NCI-H2029 treated with DMSO at 0.1 percent for 48 hours (cell line): ENCODE data around the gene ACOX1.

Experiments
- DNase-seq: peaks from one replicate; lab custom pipeline; 2025; lab: John Stamatoyannopoulos, UW

Gene ACOX1

DNA sequence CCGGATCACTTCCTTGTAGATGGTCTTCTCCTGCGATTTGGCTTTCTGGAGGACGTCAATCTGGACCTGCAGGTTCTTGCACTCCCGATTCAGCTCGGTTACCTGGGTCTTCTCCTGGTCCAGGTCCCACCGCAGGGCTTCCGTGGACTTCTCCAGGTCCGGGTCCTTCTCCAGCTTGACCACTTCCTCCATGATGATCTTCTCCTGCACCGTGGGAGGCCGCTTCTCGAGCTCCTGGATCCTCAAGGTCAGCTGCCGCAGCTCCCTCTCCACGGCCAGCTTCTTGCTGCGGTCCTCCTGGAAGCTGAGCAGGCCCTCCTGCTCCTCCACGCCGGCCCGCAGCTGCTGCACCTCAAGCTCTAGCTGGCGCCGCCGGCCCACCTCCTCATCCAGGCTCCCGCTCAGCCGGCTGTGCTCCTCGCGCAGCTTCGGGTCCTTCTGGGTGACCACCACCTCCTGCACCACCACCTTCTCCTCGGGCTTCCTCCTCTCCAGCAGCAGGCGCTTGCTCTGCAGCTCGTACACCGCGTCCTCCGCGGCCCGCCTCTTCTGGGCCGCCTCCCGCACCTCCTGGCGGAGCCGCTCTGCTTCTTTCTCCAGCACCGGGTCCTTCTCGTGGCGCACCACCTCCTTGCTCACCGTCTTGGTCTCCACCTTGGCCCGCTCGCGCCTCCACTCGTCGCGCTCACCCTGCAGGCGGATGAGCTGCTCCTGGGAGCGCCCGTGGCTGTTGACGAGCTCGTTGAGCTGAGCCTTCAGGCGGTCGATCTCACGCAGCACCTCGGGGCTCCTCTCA lies 29.9 kb upstream of the ACOX1 start:
- no peak for DNase-seq

DNA sequence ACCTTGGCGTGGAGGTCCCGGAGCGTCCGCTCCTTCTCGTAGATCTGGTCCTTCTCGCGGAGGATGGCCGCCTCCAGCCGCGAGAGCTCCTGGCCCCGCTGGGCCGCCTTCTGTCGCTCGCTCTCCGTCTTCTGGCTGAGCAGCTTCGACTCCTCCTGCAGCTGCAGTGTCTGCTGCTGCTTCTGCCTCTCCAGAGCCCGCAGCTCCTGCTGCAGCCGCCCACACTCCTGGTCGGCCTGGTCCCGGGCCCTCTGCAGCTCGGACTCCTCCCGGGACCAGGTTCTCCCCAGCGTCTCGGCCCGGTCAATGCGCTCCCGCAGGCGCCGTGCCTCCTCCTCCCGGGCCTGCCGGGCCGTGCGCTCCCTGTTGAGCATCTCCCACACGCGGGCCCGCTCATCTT lies 29.2 kb upstream of the ACOX1 start:
- DNase-seq, result no peak

DNA sequence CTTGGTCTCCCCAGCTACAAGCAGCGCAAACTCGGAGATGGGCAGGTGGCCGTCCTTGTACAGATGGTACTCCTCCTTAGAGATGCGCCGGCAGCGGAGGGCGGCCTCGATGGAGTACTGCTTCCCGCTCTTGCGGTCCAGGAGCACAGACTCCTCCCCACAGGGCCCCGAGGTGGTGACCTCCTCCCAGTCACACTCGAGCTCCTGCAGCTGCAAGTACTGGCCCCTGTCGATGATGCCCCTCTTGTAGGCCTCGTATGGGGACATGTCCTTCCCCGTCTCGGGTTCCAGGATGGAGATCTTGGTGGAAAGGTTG lies 28.8 kb upstream of the ACOX1 start:
- no peak for DNase-seq

DNA sequence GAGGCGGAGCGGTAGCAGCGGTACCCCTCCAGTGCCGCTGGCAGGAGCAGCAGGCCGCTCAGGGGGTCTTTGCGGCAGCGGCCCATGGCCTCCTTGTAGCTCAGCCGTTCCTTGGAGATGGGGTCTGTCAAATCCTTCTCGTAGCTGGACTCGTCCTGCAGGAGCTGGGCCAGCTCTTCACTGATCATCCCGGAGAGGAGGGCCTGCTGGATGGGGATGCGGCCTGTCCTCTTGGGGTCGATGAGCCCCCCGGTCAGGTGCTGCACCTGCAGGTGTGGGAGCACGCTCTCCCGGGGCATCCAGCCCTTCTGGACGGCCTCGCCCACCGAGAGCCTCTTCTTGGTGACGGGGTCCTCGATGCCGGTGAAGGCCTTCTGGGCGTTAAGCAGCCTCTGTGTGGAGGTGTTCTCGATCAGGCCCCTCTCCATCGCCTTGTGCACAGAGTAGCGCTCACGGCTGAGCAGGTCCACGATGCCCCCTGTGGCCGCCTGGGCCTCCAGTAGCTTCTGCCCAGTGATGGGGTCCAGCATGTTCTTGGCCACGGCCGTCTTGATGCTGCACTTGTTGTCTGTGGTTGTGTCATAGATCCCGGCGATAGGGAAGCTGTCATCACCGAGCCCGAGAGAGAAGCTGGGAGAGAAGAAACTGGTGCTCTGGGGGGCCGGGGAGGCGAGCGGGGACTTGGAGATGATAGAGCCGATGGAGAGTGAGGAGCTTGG lies 28.3 kb upstream of the ACOX1 start:
- no peak for DNase-seq

DNA sequence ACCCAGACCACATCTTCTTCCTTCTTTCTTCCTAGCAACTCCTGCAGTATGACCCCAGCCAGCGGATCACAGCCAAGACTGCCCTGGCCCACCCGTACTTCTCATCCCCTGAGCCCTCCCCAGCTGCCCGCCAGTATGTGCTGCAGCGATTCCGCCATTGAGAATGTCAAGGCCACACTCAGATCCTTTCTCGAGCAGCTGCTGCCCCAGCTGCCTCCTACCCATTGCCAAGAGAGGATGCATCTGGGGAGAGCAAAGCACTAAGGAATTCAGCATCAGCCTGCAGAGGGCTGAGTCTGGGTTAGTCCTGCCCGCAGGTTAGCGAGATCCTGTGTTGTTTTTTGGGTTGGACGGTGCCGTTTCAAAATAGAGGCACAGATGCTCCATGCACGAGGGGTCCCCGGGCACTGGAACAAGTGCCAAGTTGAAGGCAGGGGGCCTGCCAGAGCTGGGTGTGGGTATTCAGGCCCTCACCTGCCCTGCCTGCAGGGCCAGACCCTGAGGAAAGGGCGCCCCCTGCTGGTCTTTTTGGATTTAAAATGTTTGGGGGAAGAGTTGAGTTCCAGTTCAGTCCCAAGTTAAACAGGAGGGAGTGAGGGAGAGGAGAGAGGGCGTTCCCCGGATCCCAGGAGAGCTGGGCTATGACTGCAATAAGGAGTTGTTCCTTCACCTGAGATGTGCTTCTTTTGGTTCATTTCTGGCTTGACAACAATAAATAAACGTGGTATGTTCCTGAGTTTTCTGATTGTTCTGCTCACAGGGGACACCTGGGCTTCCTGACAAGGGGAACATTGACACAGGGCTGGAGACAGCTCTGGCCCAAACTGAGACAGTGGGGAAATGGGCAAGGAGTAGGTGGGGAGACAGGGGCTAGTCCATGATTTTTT lies 26.5 kb upstream of the ACOX1 start:
- peak; percentile 19 for DNase-seq

DNA sequence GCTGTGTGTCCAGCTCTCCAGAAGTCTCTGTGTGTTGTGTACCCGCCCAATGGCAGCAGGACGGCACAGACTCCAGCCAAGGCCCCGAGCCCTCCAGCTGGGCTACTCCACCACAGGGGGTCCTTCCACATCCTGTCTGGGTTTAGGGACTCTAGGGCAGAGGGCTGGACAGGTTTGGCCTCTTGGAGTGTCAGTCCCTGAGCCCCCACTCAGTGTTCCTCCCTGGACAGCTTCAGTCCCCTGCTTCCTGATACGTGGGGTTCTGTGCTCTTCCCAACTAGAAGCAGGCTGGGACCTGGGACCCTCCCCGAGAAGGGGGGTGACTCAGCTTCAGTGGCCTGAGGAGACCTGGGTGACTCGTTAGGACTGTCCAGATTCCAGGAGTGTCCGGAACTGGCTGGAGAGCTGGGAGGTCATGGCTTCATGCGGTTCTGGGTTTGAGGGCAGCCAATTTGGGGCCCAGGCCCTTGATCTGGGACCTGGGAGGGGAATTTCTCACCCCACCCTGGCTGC lies 25.8 kb upstream of the ACOX1 start:
- DNase-seq, result no peak

DNA sequence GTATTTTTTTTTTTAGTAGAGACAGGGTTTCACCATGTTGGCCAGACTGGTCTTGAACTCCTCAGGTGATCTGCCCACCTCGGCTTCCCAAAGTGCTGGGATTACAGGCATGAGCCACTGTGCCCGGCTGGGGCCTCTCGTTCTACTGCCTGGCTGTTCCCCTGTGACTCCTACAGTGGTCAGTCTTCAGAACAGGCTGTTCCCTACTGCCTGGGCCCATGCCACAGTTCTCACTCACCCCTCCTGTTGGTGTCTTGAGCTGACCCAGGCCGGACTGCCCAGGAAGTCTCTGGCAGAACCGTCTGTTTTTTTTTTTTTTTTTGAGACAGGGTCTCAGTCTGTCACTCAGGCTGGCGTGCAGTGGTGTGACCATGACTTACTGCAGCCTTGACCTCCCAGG lies 24.9 kb upstream of the ACOX1 start:
- no peak for DNase-seq

DNA sequence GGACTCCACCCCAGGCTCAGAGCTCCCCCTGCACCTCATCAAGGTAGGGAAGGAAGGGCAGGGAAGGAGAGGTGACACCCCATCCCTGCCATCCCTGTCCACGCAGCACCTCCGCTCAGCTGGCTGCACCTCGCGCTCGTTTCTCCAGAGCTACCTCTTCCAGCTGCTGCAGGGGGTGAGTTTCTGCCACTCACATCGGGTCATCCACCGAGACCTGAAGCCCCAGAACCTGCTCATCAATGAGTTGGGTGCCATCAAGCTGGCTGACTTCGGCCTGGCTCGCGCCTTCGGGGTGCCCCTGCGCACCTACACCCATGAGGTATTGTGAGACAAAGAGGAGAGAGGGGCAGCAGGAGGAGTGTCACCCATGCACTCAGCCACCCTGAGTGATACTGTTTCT lies 23.1 kb upstream of the ACOX1 start:
- no peak for DNase-seq

DNA sequence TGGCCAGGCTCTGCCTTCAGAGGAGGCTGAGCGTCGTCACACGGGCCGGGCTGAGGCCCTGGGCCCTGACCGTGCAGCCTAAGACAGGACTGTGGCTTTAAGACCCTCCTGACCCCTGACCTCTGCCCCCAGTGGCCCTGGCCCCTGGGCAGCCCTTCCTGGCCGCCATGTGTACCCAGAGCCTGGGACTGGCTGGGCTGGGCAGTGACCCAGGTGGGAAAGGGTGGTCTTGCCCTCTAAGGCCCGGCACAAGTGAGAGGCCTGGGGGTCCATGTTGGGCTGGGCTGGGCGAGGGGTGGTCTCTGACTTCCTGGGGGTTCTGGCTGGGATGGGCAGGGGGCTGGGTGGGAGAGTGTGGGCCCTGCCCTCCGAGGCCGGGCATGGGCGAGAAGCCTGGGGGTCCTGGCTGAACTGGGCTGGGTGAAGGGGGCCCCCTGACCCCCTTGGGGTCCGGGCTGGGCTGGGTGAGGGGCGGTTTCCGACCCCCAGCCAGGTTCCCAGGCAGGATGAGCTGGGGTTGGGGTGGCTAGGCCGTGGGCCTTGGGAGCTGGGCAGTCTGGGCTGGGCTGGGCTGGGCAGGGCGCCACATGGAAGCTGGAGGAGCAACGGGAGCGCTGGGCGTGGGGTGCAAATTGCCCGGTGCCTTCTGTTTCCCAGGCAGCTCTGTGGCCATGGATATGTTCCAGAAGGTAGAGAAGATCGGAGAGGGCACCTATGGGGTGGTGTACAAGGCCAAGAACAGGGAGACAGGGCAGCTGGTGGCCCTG lies 22.0 kb upstream of the ACOX1 start, which contains the start of gene CDK3:
TSS of gene CDK3 (plus strand) at position 101 of the 767 bp plus-strand sequence. CDS start at position 672, 571 bp downstream.
- DNase-seq, result no peak

DNA sequence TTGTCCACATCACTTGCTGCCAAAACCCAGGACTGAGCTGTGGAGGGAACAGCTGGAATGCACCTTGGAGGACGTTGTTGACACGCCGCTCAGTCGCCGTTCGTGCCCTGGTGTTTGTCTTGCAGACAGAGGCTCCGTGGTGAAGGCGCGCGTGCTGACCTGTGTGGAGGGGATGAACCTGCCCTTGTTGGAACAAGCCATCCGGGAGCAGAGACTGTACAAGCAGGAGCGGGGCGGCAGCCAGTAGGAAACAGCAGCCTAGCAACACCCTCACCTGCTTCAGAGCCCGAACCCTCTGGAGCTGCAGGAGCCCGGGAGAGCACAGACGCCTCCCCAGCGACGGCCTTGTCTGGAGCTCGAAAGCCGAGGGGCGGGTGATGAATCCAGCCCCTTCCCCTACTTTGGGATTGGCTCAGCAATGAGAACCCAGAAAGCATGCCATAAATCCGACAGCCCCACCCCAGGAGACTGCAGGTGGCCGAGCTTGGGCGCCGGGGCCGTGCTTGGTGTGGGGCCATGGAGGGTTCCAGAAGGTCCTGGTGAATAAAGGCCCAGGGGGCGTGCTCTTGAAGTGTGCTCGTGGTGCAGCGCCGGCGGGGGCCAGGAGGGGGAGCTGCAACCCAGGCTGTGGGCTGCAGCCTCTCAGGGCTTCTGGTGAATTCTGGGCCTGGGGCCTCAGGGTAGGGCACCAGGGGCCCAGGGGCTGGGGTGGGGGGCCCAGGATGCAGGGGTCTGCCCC lies 21.2 kb upstream of the ACOX1 start:
- DNase-seq, result no peak

DNA sequence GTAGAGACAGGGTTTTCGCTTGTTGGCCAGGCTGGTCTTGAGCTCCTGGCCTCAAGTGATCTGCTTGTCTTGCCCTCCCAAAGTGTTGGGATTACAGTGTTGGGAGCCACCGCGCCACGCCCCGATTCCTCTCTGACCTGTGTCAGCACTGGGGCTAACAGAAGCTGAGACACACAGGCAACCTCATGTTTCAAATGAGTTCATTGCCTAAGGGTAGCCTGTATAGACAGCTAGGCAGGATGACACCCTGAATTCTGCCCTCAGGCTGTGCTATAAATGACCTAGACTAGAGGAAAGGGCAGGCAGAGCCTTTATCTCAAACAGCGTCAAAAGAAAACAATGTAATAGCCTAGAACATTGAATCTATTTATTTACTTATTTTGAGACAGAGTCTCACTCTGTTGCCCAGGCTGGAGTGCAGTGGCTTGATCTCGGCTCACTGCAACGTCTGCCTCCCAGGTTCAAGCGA lies 19.4 kb upstream of the ACOX1 start:
- DNase-seq, result no peak

DNA sequence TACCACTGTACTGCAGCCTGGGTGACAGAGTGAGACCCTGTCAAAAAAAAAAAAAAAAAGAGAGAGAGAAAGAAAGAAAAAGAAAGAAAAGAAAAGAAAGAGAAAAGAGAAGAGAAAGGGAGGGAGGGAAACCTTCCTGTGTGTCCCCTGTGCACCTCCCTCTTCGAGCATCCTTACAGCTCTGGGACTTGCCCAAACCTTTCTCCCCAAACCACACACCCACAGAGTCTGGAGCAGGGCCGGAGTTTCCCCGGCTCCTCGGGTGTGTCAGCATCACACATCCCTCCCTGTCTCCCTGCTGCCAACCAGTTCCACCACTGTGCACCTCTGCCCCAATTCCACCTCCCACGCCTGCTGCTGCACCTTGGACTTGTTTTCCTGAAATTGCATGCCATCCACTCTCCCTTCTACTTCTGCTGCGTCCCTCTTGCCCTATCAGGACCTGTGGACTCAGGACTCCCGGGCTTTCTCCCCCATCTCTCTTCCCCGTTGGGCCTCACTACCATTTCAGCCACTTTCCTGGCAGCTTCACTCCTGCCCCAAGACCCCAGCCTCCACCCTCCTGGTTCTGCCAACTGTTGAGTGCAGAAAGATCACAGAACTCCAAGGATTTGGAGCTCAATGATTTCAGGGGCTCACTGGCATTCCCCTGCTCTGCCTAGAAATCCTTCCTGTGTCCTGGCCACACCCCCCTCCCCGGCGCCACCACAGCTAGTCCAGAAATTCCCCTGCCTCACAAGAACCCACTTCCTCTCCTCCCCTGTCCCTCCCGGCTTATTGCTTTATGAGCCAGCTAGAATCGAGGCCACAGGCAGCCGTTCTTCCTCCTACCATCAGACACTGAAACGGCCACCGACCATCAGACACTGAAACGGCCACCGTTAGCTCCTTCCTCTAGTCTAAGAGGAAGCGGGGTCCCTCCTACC lies 18.0 kb upstream of the ACOX1 start:
- no peak for DNase-seq

DNA sequence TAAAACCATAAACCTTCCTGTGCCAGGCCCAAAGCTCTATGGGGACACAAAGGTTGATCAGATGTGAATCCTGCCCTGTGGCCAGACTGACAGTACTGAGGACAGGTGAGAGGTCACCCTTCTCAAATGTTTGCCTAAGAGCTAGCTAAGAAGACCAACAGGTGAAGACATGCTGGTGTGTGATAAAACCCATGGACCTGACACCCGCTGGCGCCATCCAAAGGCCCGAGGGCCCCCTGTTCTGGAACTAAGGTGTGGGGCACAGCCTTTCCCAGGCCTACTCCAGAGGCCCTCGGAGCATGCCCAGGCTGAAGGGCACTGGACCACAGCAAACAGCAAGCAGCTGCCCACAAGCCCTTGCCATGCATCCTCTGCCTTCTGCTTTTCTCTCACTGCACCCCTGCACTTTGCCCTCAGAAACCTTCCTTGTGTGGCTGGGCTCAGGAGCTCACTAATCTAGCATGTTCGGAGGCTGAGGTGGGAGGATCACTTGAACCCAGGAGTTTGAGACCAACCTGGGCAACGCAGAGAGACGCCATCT lies 16.5 kb upstream of the ACOX1 start:
- no peak for DNase-seq

DNA sequence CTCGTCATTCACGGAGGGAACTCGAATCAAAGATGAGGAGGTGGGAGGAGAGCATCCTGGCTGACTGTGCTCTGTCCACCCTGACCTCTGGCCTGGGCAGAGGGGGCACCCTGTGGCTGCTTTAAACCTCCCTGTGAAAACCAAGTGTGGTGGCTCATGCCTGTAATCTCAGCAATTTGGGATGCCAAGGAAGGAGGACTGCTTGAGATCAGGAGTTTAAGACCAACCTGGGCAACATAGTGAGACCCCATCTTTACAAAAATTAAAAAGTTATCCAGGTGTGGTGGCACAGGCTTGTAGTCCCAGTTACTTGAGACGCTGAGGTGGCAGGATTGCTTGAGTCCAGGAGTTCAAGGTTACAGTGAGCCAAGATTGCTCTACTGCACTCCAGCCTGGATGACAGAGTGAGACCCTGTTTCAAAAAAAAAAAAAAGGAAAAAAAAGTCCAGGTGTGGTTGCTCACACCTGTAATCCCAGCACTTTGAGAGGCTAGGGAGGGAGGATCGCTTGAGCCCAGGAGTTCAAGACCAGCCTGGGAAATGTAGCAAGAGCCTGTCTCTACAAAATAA lies 15.9 kb upstream of the ACOX1 start:
- DNase-seq, result no peak

DNA sequence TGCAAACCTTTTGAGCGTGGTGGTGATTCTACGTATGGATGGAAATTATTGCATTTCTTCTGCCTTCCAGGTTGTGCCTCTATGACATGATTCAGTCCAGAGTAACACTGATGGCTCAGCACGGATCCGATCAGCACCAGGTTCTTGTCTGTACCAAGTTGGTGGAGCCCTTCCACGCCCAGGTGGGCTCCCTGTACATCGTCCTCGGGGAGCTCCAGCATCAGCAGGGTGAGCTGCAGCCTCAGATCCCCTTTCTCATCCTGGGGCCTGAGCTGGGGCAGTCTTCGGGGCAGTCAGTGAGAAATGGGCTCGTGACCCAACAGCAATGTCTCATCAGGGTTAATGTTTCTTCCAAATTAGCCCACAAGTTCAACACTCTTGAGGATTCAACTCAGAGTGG lies 12.4 kb upstream of the ACOX1 start:
- no peak for DNase-seq

DNA sequence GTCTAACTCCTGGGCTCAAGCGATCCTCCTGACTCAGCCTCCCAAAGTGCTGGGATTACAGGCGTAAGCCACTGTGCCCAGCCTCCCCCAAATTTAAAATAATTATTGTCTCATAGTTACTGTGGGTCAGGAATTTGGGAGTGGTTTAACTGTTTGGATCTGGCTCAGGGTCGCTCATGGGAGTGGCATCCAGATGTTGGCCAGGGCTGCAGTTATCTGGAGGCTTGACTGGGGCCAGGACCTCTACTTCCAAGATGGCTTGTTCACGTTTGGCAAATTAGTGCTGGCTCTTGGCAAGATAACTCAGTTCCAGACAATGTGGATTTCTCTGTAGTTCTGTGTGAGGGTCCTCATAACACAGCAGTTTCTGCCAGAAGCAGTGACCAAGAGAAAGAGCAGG lies 8.1 kb upstream of the ACOX1 start:
- DNase-seq, result no peak

DNA sequence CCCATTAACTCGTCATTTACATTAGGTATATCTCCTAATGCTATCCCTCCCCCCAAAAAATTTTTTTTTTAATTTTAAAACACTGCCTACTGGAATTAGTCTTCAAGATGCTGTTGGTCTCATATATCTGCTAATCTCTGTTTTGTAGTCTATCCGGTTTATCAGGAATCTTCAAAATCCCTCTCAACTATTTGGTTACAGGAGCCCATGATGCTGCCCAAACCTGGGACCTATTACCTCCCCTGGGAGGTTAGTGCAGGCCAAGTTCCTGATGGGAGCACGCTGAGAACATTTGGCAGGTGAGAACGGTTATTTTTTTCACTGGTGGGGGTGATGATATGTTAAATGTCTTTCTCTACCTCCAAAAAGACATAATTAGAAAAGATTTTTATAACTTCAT lies 7.0 kb upstream of the ACOX1 start:
- DNase-seq, result no peak

DNA sequence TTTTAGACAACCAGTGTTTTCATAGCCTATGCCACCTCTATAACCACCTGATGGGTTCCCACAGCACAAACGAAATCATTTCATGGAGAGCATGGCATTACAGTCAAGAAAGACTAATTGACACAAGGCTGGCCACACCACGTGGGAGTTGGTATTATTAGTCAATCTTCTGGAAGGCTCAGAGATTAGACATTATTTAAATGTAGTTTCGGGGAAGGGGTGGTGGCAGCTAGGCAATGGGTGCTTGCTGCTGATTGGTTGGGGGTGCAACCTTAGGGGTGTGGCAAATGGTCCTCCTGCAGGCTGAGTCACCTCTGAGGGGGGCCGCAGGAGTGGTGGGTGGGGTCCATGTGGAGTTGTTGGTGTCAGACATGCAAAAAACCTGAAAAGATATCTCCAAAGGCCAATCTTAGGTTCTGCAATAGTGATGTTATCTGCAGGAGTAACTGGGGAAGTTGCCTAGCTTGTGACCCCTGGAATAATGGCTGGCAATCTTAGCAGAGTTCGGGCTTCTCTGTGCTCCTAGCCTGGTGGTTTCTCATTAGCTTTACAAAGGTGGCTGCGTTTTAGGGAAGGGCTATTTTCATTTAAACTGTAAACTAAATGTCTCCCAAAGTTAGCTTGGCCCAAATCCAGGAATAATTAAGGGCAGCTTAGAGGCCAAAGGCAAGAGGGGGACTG lies 4.7 kb upstream of the ACOX1 start:
- no peak for DNase-seq
